ENCODE data around the gene CP. TPM values are rescaled to one million over a fixed set of nuclear protein-coding genes. Genes with fewer than 3 reads are reported as not detected.

The CP gene
- total and polyA plus RNA-seq, 2 donors (not counting 1 experiment from before 2014, with no cell fraction given), result not detected

DNA sequence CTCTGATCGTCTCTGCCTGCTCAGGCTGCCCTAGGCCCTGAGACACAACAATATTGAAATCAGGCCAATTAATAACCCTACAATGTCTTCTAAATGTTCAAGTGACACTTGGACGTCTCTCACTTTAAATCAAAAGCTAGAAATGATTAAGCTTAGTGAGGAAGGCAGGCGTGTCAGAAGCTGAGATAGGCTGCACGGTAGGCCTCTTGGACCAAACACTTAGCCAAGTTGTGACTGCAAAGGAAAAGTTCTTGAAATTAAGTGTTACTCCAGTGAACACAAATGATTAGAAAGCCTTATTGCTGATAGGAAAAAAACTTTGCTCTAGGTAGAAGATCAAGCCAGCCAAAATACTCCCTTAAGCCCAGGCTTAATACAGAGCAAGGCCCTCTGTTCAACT, 90.0 kb downstream of the CP start:
- no peak for DNase-seq
- WGBS (ENCODE audit: insufficient coverage), result 68% methylated on average over 3 of the region's 4 CpGs
- Histone ChIP-seq H3K9me3 (ENCODE audit: control extremely low read depth in 1 of 3, control insufficient read depth in 2 of 3, insufficient read depth in 1 of 3, low read length in 2 of 3) (no peaks in the 10 kb centered on the region), H3K79me2 (ENCODE audit: control insufficient read depth, insufficient read depth, low read length) (peaks cover 79% of the 10 kb centered on the region), H3K36me3 (replicated peaks in 1 of 2; ENCODE audit: control extremely low read depth in 1 of 2, control insufficient read depth in 1 of 2, extremely low read depth in 1 of 2, insufficient read depth in 2 of 2, low read length in 1 of 2) (peaks cover 0 to 5% of the 10 kb centered on the region in 2 experiments), H3K27ac (ENCODE audit: low read length in 2 of 2) (peak overlapping the region in 1 of 2 donors; percentile 82), H3K4me2 (replicated peaks; ENCODE audit: low read depth, low read length, poor library complexity, severe bottlenecking) (peak overlapping the region; percentile 86), H3K27me3 (replicated peaks in 1 of 4; ENCODE audit: control extremely low read depth in 1 of 4, control insufficient read depth in 3 of 4, insufficient read depth in 4 of 4, low read length in 3 of 4) (no peaks in the 10 kb centered on the region), H4K20me1 (ENCODE audit: control insufficient read depth, insufficient read depth, low read length, poor library complexity, severe bottlenecking) (peaks cover 16% of the 10 kb centered on the region), H3K4me1 (ENCODE audit: control insufficient read depth in 2 of 2, insufficient read depth in 2 of 2, low read length in 2 of 2) (peaks cover 32 to 42% of the 10 kb centered on the region in 2 donors), H3K9ac (ENCODE audit: low read length) (peak overlapping the region; percentile 19), H2AFZ (ENCODE audit: insufficient read depth, low read depth, low read length, poor library complexity, severe bottlenecking) (peak overlapping the region; percentile 0), H3K4me3 (ENCODE audit: control extremely low read depth in 1 of 5, extremely low read depth in 1 of 5, insufficient read depth in 1 of 5, low read depth in 2 of 5, low read length in 4 of 5) (peak overlapping the region in 1 of 5 experiments; percentile 11)
- H3K27ac Mint-ChIP-seq, result peak overlapping the region; percentile 87
- H3K27me3 Mint-ChIP-seq, result no peaks in the 10 kb centered on the region
- ChIA-PET CTCF (interaction anchor here (0.7 to 1.1 kb wide), 7 partner anchors 9 to 639 kb away, joined by 3 to 10 read pairs (median 3); no protein-coding TSS in a partner anchor), POLR2A (no interaction called here)
- TF ChIP-seq CTCF (IDR thresholded peaks at IDR 0.05), result no peak
- no peak for TF ChIP-seq EZH2 (IDR thresholded peaks at IDR 0.05; ENCODE audit: borderline replicate concordance, insufficient read depth, low read depth, low read length, poor library complexity, severe bottlenecking)
- intact Hi-C loops (cut with micrococcal nuclease), result no loop called here
- peak overlapping the region; percentile 90 for H3K4me3 Mint-ChIP-seq
- peaks cover 62% of the 10 kb centered on the region for H3K4me1 Mint-ChIP-seq
- H3K9me3 Mint-ChIP-seq (ENCODE audit: insufficient read depth), result no peaks in the 10 kb centered on the region
- no peak for ATAC-seq (ENCODE audit: low read depth)

Measured in B cell (primary cell).